LNCAP (cell line): ENCODE results near the gene ANKRD45.

Source experiments
- CTCF ChIP-seq: fragments of 450-650 bp; IDR thresholded peaks from 2 replicates; pipeline ENCODE4 v1.5.1; 2017; ENCODE audit warnings: mild to moderate bottlenecking

The ANKRD45 gene

GRCh38 chr1:173702736-173703135 lies 33.1 kb upstream of the ANKRD45 start:
- TF ChIP-seq CTCF = no peak

- TF ChIP-seq CTCF = no peak
These were observed 23.6 kb upstream of the ANKRD45 start for GRCh38 chr1:173693238-173693637.

- TF ChIP-seq CTCF = no peak
These were observed 18.6 kb upstream of the ANKRD45 start for GRCh38 chr1:173688300-173688699.

- TF ChIP-seq CTCF = no peak
These were observed 12.5 kb upstream of the ANKRD45 start for GRCh38 chr1:173682184-173682583.

- TF ChIP-seq CTCF = no peak
These were observed 3.0 kb downstream of the ANKRD45 start for GRCh38 chr1:173666646-173667045.

- TF ChIP-seq CTCF = no peak
These were observed 6.5 kb downstream of the ANKRD45 start for GRCh38 chr1:173663159-173663558.

GRCh38 chr1:173661763-173662162 lies 7.9 kb downstream of the ANKRD45 start:
- no peak for TF ChIP-seq CTCF

GRCh38 chr1:173661271-173661670 lies 8.4 kb downstream of the ANKRD45 start:
- TF ChIP-seq CTCF = no peak
